PFSK-1 (cell line): ENCODE measurements around the gene THUMPD2.

ENCODE experiments used
- FOXP2 ChIP-seq: optimal IDR thresholded peaks from 2 replicates; pipeline ENCODE3; 2011; ENCODE audit warnings: borderline replicate concordance, control low read depth, inconsistent platforms; ENCODE audit not compliant: insufficient read depth; ENCODE audit errors: extremely low read length, extremely low read depth
- POLR2AphosphoS5 ChIP-seq: IDR thresholded peaks from 2 replicates; pipeline ENCODE4 v1.6.1; 2012; ENCODE audit warnings: low read depth, mild to moderate bottlenecking, control low read depth, low read length, moderate library complexity
- SIN3A ChIP-seq: IDR thresholded peaks from 2 replicates; pipeline ENCODE4 v1.6.1; 2012; ENCODE audit warnings: mild to moderate bottlenecking, low read length, moderate library complexity, borderline replicate concordance; ENCODE audit not compliant: insufficient read depth
- TAF1 ChIP-seq: IDR thresholded peaks from 2 replicates; pipeline ENCODE4 v1.6.1; 2012; ENCODE audit warnings: low read length, control low read depth, borderline replicate concordance; ENCODE audit not compliant: insufficient read depth
- TF ChIP-seq, protein P1 (sequence below), 2 experiments: IDR thresholded peaks; 2 replicates each; pipeline versions ENCODE4 v1.6.1 to v1.8.0; 2011 to 2012; ENCODE audit warnings: low read depth in 2 of 2, low read length in 2 of 2, control low read depth in 1 of 2, inconsistent platforms in 1 of 2, mild to moderate bottlenecking in 1 of 2, moderate library complexity in 1 of 2; ENCODE audit not compliant: insufficient read depth in 1 of 2

THUMPD2 gene

DNA sequence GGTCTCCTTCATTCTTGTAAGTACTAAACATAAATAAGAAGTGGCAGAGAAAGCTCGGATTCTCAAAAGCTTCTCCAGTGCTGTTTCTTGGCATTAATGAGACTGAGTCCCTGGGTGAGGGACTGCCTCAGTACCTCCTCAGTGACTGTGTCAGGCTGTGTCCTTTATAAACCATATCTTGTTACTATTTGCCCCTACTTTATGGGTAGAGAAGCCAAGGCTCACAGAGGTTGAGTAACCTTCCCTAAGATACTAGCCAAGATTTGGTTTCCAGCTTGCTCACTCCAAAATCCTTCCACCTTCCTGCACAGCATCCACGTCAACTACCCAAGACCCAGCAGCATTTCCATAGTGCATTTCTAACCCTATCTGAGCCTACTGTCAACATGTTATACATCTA lies 55.6 kb downstream of the THUMPD2 start:
- TF ChIP-seq TAF1 = no peak
- TF ChIP-seq, protein P1, sequence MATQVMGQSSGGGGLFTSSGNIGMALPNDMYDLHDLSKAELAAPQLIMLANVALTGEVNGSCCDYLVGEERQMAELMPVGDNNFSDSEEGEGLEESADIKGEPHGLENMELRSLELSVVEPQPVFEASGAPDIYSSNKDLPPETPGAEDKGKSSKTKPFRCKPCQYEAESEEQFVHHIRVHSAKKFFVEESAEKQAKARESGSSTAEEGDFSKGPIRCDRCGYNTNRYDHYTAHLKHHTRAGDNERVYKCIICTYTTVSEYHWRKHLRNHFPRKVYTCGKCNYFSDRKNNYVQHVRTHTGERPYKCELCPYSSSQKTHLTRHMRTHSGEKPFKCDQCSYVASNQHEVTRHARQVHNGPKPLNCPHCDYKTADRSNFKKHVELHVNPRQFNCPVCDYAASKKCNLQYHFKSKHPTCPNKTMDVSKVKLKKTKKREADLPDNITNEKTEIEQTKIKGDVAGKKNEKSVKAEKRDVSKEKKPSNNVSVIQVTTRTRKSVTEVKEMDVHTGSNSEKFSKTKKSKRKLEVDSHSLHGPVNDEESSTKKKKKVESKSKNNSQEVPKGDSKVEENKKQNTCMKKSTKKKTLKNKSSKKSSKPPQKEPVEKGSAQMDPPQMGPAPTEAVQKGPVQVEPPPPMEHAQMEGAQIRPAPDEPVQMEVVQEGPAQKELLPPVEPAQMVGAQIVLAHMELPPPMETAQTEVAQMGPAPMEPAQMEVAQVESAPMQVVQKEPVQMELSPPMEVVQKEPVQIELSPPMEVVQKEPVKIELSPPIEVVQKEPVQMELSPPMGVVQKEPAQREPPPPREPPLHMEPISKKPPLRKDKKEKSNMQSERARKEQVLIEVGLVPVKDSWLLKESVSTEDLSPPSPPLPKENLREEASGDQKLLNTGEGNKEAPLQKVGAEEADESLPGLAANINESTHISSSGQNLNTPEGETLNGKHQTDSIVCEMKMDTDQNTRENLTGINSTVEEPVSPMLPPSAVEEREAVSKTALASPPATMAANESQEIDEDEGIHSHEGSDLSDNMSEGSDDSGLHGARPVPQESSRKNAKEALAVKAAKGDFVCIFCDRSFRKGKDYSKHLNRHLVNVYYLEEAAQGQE (IDR thresholded peaks at IDR 0.05; ENCODE audit: insufficient read depth in 1 of 2, low read depth in 2 of 2, low read length in 2 of 2) = no peak

DNA sequence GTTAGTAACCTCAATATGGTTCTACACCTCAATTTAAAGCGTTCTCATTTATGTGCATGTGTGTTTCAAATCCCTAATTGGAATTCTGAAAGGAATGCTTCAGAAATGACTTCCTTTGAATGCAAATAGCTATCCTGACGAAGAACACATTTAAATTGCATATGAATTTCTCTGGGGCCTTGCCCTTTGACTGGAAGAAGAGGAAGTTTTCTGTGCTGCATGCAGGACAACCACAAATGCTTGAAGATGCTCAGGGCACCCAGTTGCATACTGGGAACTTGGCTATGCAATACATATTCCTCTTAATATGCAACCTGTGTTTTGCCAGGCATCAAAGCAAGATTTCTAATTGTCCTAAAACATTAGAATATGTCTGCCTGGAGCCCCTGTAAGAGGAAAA lies 58.1 kb downstream of the THUMPD2 start:
- TF ChIP-seq TAF1 (no peak), SIN3A (no peak), POLR2AphosphoS5 (no peak), FOXP2 (no peak)
- TF ChIP-seq, protein P1 (IDR thresholded peaks at IDR 0.05; ENCODE audit: insufficient read depth in 1 of 2, low read depth in 2 of 2, low read length in 2 of 2) = no peak

DNA sequence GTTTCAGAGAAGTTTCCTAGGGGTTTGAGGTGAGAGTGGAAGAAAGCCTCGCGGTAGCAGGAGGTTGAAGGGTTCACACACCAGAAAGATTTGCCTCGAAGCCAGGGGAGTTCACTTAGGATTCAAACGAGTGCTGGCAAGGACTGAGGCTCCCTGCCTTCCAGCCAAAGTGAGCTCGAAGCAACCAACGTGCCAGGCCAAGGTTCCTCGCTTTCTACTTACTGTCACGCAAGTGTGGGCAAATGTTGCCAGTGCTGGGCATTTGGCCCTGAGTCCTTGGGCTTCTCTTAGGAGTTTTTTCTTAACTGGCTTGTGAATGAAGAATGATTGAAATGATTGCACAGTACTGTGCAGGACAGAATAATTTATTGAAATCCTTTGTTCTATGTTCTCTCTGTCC lies 59.7 kb downstream of the THUMPD2 start:
- TF ChIP-seq FOXP2 (no peak), TAF1 (no peak), POLR2AphosphoS5 (no peak), SIN3A (no peak)
- TF ChIP-seq, protein P1 (IDR thresholded peaks at IDR 0.05; ENCODE audit: insufficient read depth in 1 of 2, low read depth in 2 of 2, low read length in 2 of 2) = no peak

DNA sequence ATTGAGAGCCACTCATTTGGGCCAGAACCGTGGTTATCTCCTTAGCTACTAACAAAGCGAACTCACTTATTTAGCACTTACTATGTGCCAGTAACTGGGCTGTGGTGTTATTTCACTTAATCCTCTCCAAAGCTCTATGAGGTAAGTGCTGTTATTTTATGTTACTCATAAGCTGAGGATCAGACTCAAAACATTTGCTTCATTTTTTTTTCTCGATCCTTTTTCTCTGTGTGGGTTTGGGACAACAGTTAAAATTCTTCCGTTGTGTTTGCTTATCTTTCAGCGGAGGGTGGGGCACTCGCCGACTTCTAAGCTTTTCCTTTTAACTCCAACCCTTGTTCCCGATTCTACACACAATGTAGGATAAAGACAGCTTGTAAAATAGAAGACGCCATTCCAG lies 60.6 kb downstream of the THUMPD2 start:
- TF ChIP-seq POLR2AphosphoS5 = no peak
- TF ChIP-seq, protein P1 (IDR thresholded peaks at IDR 0.05; ENCODE audit: insufficient read depth in 1 of 2, low read depth in 2 of 2, low read length in 2 of 2) = no peak
- TF ChIP-seq SIN3A = no peak
- TF ChIP-seq FOXP2 = no peak
- no peak for TF ChIP-seq TAF1

DNA sequence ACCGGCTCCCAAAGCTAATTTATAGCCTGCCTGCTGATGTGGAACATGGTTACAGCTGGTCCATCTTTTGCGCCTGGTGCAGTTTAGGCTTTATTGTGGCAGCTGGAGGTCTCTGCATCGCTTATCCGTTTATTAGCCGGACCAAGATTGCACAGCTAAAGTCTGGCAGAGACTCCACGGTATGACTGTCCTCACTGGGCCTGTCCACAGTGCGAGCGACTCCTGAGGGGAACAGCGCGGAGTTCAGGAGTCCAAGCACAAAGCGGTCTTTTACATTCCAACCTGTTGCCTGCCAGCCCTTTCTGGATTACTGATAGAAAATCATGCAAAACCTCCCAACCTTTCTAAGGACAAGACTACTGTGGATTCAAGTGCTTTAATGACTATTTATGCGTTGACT lies 62.0 kb downstream of the THUMPD2 start:
- TF ChIP-seq POLR2AphosphoS5 (no peak), TAF1 (no peak), SIN3A (no peak), FOXP2 (no peak)
- TF ChIP-seq, protein P1 (IDR thresholded peaks at IDR 0.05; ENCODE audit: insufficient read depth in 1 of 2, low read depth in 2 of 2, low read length in 2 of 2) = no peak
